Neural progenitor cell (in vitro differentiated cells): ENCODE measurements around the gene BPIFB2.

Source experiments
- CTCF ChIP-seq: fragments of 200-600 bp; sonication (generic); IDR thresholded peaks from 2 replicates; pipeline ENCODE4 v1.5.1; 2017; ENCODE audit warnings: antibody characterized with exemption, mild to moderate bottlenecking
- EZH2phosphoT487 ChIP-seq: fragments of 200-600 bp; sonication (generic); IDR thresholded peaks from 2 replicates; pipeline ENCODE4 v1.6.1; 2017; ENCODE audit warnings: antibody characterized with exemption

DNA sequence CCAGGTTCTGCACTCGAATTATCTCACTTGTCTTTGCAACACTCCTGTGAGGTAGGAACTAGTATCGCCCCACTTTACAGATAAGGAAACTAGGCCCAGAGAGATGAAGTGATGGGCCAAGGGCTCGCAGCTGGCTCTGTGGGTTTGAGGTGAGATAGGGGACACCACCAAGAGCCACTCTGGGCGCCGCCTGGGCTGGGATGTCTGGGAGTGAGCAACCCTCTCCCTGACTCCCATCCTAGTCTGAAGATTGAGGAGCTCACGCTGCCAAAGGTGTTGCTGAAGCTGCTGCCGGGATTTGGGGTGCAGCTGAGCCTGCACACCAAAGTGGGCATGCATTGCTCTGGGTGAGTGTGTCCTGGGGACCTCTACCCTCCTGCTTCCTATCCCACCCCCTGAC, 51.6 kb downstream of the BPIFB2 start:
- TF ChIP-seq EZH2phosphoT487, result no peak
- TF ChIP-seq CTCF, result no peak
